ENCODE measurements around the gene OR5H15. TPM values are rescaled to one million over a fixed set of nuclear protein-coding genes. Genes with fewer than 3 reads are reported as not detected.
"Not testable (repeated sequence)": the region's sequence is repeated elsewhere in the genome, so short reads cannot be mapped to it uniquely, and the experiment has no call there.

OR5H15 gene
- not detected for total RNA-seq

DNA sequence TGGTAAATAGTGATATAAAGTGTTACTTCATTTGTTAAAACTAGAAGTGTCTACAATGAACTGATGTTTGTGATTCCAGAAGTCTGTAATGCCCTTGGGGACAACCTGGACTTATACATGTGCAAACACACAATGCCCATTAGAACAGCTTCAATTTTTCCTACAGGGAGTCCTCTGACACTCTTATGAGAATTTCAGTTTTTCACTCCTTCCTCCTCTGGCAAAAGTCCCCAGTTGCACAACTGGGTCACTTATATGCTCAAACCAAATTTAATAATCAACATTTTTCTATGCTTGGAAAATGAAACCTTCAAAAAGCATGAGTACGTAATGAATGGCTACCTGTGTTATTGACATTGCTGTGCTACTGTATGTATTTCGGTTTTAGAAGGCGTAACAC is at the start of gene OR5H15:
Gene OR5H15, plus strand, starts transcription at position 301 of the 400 bp plus-strand sequence. CDS start 2,004 bp downstream, outside the sequence.
- ATAC-seq (ENCODE audit: insufficient number of reproducible peaks, low FRiP score, low read depth) (no peak), DNase-seq (ENCODE audit: low spot score) (no peak)
- no peaks in the 10 kb centered on the region for H3K27me3 ChIP-seq (replicated peaks; ENCODE audit: insufficient read depth)
- H3K27ac ChIP-seq, result no peak within 1 kb of the TSS
- no peaks in the 10 kb centered on the region for H3K9me3 ChIP-seq
- no peaks in the 10 kb centered on the region for H3K36me3 ChIP-seq
- TF ChIP-seq, protein P1, sequence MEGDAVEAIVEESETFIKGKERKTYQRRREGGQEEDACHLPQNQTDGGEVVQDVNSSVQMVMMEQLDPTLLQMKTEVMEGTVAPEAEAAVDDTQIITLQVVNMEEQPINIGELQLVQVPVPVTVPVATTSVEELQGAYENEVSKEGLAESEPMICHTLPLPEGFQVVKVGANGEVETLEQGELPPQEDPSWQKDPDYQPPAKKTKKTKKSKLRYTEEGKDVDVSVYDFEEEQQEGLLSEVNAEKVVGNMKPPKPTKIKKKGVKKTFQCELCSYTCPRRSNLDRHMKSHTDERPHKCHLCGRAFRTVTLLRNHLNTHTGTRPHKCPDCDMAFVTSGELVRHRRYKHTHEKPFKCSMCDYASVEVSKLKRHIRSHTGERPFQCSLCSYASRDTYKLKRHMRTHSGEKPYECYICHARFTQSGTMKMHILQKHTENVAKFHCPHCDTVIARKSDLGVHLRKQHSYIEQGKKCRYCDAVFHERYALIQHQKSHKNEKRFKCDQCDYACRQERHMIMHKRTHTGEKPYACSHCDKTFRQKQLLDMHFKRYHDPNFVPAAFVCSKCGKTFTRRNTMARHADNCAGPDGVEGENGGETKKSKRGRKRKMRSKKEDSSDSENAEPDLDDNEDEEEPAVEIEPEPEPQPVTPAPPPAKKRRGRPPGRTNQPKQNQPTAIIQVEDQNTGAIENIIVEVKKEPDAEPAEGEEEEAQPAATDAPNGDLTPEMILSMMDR (IDR thresholded peaks at IDR 0.05), result no peak
- no peak within 1 kb of the TSS for H3K4me3 ChIP-seq
- H3K4me1 ChIP-seq (ENCODE audit: control insufficient read depth in 1 of 2, low read depth in 2 of 2), result no peaks in the 10 kb centered on the region

DNA sequence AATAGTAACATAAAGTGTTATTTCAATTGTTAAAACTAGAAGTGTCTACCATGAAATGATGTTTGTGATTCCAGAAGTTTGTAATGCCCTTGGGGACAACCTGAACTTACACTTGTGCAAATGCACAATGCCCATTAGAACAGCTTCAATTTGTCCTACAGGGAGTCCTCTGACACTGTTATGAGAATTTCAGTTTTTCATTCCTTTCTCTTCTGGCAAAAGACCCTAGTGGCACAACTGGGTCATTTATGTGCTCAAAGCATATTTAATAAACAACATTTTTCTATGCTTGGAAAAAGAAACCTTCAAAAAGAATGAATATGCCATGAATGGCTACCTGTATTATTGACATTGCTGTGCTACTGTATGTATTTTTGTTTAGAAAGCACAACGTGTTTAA is 36.1 kb upstream of the OR5H15 start, which contains the start of gene OR5H1:
Gene OR5H1, plus strand, starts transcription at position 301 of the 400 bp plus-strand sequence. CDS start 1,977 bp downstream, outside the sequence.
- Histone ChIP-seq H3K9me3 (no peaks in the 10 kb centered on the region), H3K27me3 (replicated peaks; ENCODE audit: insufficient read depth) (no peaks in the 10 kb centered on the region), H3K27ac (no peak within 1 kb of the TSS), H3K4me3 (no peak within 1 kb of the TSS), H3K4me1 (ENCODE audit: control insufficient read depth in 1 of 2, low read depth in 2 of 2) (no peaks in the 10 kb centered on the region), H3K36me3 (no peaks in the 10 kb centered on the region)
- no peak for ATAC-seq (ENCODE audit: insufficient number of reproducible peaks, low FRiP score, low read depth)
- TF ChIP-seq, protein P1 (IDR thresholded peaks at IDR 0.05), result no peak
- no peak for DNase-seq (ENCODE audit: low spot score)

GRCh38 chr3:98136631-98137030 is 29.9 kb upstream of the OR5H15 start:
- no peak for ATAC-seq (ENCODE audit: insufficient number of reproducible peaks, low FRiP score, low read depth)
- TF ChIP-seq, protein P1 (IDR thresholded peaks at IDR 0.05), result no peak
- H3K27ac ChIP-seq, result no peak overlapping the region
- H3K4me1 ChIP-seq (ENCODE audit: control insufficient read depth in 1 of 2, low read depth in 2 of 2), result no peaks in the 10 kb centered on the region
- no peak for DNase-seq (ENCODE audit: low spot score)
- H3K9me3 ChIP-seq, result no peaks in the 10 kb centered on the region
- no peaks in the 10 kb centered on the region for H3K27me3 ChIP-seq (replicated peaks; ENCODE audit: insufficient read depth)
- no peak overlapping the region for H3K4me3 ChIP-seq
- H3K36me3 ChIP-seq, result no peaks in the 10 kb centered on the region

DNA sequence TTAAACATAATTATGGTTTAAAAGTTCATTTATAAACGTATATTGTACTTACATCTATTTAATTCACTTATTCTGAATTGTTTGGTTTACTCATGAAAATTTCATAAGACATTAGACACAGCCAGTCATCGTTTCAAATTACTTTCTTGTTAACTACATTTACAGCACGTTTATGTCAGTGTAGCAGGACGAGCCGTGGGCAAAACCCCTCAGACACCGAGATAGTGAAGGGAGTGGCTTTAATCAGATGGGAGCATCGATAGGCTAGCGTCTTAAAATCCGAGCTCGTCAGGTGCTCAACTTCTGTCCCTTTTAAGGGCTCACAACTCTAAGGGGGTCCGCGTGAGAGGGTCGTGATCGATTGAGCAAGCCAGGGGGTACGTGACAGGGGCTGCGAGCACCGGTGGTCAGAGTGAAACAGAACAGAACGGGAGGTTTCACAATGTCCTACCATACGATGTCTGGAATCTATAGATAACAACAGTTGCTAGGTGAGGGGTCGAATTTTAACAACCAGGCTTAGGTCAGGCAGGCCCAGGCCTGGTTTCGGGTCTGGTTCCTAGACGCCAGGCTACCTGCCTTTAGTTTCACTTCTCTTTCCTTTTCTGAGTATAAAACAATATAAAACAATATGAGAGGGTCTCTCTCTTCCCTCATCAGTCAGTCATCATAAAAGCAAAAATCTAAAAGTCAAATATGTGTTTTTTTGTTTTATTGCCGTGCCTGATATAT is 28.5 kb upstream of the OR5H15 start:
- not testable (repeated sequence) for DNase-seq (ENCODE audit: low spot score); H3K27ac ChIP-seq; H3K4me1 ChIP-seq (ENCODE audit: control insufficient read depth in 1 of 2, low read depth in 2 of 2); H3K9me3 ChIP-seq; ATAC-seq (ENCODE audit: insufficient number of reproducible peaks, low FRiP score, low read depth); H3K36me3 ChIP-seq; H3K4me3 ChIP-seq; H3K27me3 ChIP-seq (replicated peaks; ENCODE audit: insufficient read depth)

GRCh38 chr3:98140531-98140930 is 26.0 kb upstream of the OR5H15 start:
- Histone ChIP-seq H3K4me1 (ENCODE audit: control insufficient read depth in 1 of 2, low read depth in 2 of 2) (no peaks in the 10 kb centered on the region), H3K27ac (no peak overlapping the region), H3K36me3 (no peaks in the 10 kb centered on the region), H3K4me3 (no peak overlapping the region), H3K27me3 (replicated peaks; ENCODE audit: insufficient read depth) (no peaks in the 10 kb centered on the region), H3K9me3 (no peaks in the 10 kb centered on the region)
- DNase-seq (ENCODE audit: low spot score) (no peak), ATAC-seq (ENCODE audit: insufficient number of reproducible peaks, low FRiP score, low read depth) (no peak)
- TF ChIP-seq, protein P1 (IDR thresholded peaks at IDR 0.05), result no peak

Measured in thoracic aorta (tissue), 2 donors.